Ectodermal cell (in vitro differentiated cells): ENCODE data around the gene FSIP1.

Source experiments
- H3K27ac ChIP-seq: 2 replicates; pipeline ENCODE4 v1.7.0; 2013; ENCODE audit warnings: mild to moderate bottlenecking, low read depth, low read length; ENCODE audit not compliant: insufficient read depth, poor library complexity, severe bottlenecking
- H3K27me3 ChIP-seq: 2 replicates; pipeline ENCODE4 v1.7.0; 2013; ENCODE audit warnings: mild to moderate bottlenecking, low read length; ENCODE audit not compliant: insufficient read depth, control insufficient read depth, poor library complexity, severe bottlenecking
- H3K36me3 ChIP-seq: one replicate; pipeline ENCODE4 v1.7.0; 2013; ENCODE audit warnings: low read length; ENCODE audit not compliant: control insufficient read depth, insufficient read depth
- H3K4me1 ChIP-seq: one replicate; pipeline ENCODE4 v1.7.0; 2013; ENCODE audit warnings: low read length; ENCODE audit not compliant: control insufficient read depth, insufficient read depth
- H3K4me3 ChIP-seq: 2 replicates; pipeline ENCODE4 v1.7.0; 2013; ENCODE audit warnings: low read depth, low read length, control low read depth; ENCODE audit not compliant: insufficient read depth
- H3K9me3 ChIP-seq: 2 replicates; pipeline ENCODE4 v1.7.0; 2013; ENCODE audit warnings: mild to moderate bottlenecking, low read length, moderate library complexity; ENCODE audit not compliant: control insufficient read depth
- WGBS, 2 experiments: methylation state at CpG; one replicate each; pipeline ENCODE4 v1.1.7; 2013; ENCODE audit warnings: missing lambda C conversion rate in 2 of 2; 5-methylcytosine and 5-hydroxymethylcytosine counted together

Gene FSIP1

DNA sequence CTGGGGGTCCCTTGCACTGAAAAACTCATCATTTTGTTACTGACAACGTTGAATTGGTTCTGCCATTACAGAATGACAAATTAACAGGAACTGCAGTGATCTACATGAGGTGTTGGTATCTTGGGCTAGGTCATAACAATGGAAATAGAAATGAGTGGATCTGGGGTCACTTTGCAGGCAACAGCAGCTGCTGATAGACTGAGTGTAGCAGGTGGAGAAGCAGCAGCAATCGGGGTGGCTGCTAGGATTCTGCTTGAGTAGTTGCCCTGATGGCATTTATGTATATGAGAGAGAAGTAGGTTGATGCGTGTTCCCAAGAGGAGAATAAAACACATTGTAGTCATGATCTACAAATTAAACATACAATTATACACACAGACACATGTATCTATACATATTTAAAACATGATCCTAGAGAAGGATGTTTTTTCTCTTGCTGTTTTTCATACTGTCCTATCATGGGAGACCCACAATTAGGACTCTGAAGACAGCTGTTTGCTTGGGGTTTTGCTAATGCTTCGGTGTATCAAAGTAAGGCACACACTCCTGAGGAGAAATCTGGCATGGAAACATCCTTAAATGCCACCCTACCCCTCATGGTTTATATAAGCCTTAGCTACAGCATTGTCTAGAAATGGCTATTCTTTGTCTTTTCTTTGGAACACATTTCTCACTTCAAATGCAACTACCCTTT lies 217.5 kb downstream of the FSIP1 start:
- H3K4me1 ChIP-seq: peaks cover 4% of the 10 kb centered on the region
- H3K27me3 ChIP-seq: no peaks in the 10 kb centered on the region
- 88 to 94% methylated on average over 3 of the region's 4 CpGs for WGBS, 2 experiments
- no peak overlapping the region for H3K4me3 ChIP-seq
- H3K36me3 ChIP-seq: no peaks in the 10 kb centered on the region
- no peak overlapping the region for H3K27ac ChIP-seq
- H3K9me3 ChIP-seq: no peaks in the 10 kb centered on the region

DNA sequence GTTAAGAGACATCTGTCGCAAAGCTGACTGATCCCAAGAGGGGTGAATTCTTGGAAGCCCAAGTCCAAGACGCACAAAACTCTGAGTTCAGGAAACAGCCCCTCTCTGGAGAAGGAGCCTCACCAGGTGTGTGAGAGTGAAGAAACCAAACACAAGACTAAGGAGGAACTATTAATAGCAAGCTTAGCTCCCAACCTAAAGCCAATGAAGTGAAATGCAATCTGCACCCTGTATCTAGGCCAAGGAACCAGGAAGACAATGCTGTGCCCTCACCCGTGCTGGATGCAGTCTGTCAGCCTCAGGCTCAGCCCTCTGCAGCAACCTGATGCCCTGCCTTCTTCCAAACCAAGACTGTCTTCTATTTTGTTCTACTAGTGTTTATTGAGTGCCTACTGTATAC lies 224.2 kb downstream of the FSIP1 start:
- Histone ChIP-seq H3K27ac (no peak overlapping the region), H3K4me1 (peaks cover 8% of the 10 kb centered on the region), H3K4me3 (no peak overlapping the region), H3K27me3 (no peaks in the 10 kb centered on the region), H3K9me3 (no peaks in the 10 kb centered on the region), H3K36me3 (no peaks in the 10 kb centered on the region)
- 89 to 94% methylated on average over 3 of the region's 3 CpGs for WGBS, 2 experiments

DNA sequence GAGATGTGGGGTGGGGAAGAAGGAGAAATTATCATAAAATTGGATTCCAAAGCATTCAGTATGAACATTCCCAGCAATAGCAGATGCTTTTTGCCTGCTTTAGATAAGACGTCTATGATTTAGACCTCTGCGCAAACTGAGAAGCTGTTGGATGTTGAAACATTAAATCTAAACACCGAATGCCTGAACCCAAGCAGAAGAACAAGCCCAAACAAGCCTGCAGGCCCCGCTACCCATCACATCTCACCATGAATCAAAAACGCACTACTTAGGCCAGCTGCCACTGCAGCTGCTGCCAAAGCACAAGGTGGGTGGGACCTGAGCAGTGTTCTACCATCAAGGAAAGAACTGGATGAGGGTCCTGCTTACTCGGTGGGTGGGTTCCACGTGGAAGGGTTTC lies 226.2 kb downstream of the FSIP1 start:
- Histone ChIP-seq H3K4me1 (peaks cover 8% of the 10 kb centered on the region), H3K9me3 (no peaks in the 10 kb centered on the region), H3K27ac (no peak overlapping the region), H3K27me3 (no peaks in the 10 kb centered on the region), H3K36me3 (no peaks in the 10 kb centered on the region), H3K4me3 (no peak overlapping the region)
- WGBS, 2 experiments: 95 to 97% methylated on average over 7 of the region's 7 CpGs

DNA sequence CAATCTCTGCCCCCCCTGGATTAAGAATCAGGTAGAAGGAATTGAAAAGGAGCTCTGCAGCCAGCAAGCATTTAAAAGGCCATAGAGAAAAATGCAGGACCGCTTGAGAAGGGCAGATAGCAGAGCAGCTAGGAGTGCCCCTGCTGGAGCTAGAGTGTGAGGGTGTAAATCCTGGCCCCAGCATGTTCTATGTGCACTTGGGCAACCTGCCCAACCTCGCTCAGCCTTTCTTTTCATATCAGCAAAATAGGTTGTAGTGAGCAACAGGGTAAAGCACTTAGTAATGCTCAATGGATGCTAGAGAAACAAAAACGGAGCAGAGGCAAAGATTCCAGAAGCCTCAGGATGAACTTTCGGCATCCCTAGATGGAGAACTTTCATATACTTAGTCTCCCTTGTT lies 226.8 kb downstream of the FSIP1 start:
- Histone ChIP-seq H3K9me3 (no peaks in the 10 kb centered on the region), H3K4me3 (no peak overlapping the region), H3K36me3 (no peaks in the 10 kb centered on the region), H3K4me1 (peaks cover 8% of the 10 kb centered on the region), H3K27ac (no peak overlapping the region), H3K27me3 (no peaks in the 10 kb centered on the region)
- WGBS, 2 experiments: 86 to 90% methylated on average over 4 of the region's 4 CpGs

DNA sequence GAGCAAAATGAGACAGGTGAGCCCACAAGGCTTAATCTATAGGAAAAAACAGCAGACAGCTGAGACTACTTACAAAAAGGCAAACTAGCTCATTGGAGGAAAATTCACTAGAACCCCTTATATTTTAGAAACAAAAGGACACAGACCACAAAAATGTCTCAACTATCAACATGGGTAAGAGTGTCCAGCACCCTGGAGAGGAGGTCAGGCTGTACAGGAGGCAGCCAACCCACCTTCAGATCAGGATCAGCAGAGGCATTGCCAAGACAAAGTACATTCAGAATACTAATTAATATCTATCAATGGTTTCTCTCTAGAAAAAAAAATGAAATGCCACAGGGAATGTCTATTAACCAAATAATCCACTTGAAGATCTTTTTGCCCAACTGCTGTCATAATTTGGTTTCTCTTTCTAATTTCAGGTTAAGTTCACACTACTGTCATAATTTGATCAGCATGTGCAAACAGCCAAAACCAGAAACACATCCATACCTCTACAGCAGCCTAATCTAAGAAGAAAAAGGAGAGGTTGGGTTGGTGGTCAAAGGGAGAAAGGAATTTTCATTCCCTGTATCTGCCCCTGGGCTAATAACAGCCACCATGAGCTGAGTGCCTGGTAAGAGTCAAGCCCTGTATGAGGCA lies 227.8 kb downstream of the FSIP1 start:
- no peaks in the 10 kb centered on the region for H3K27me3 ChIP-seq
- no peak overlapping the region for H3K27ac ChIP-seq
- H3K9me3 ChIP-seq: no peaks in the 10 kb centered on the region
- H3K4me1 ChIP-seq: peaks cover 8% of the 10 kb centered on the region
- no peak overlapping the region for H3K4me3 ChIP-seq
- H3K36me3 ChIP-seq: no peaks in the 10 kb centered on the region

DNA sequence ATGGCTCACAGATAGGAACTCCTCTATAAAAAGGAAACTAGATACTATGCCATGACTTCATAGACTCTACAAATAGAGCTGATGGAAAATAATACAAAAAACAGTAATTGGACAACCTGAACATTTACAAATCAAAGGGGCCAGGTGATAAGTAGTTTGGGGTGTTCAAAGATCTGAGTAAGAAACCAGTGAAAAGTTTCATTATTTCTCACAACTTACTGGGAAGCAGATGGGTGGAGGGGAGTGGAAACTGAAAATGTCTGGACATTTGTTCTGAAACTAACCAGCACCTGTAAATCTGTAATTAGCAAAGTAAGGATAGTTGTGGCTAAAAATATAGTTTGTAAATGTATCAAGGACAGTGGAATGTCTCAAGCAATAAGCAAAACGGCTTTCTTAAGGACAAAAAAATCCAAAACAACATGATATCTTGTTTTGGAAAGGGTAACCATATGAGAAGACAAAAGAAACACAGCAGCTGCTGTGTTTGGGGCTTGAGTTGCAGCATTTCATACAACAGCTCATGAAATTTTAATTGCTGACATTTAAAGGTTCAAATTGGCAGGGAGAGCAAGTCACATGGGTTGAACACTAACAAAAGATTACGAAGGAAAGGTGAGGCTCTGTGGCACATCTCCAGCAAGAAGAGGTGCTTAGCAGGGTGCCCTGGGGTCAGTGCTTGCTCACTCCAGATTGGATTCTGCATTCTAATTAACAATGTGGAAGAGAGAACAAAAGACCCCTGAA lies 228.5 kb downstream of the FSIP1 start:
- Histone ChIP-seq H3K4me1 (peaks cover 8% of the 10 kb centered on the region), H3K4me3 (no peak overlapping the region), H3K9me3 (no peaks in the 10 kb centered on the region), H3K27ac (no peak overlapping the region), H3K36me3 (no peaks in the 10 kb centered on the region), H3K27me3 (no peaks in the 10 kb centered on the region)
- WGBS, 2 experiments: 84% methylated on average over 2 of the region's 2 CpGs

DNA sequence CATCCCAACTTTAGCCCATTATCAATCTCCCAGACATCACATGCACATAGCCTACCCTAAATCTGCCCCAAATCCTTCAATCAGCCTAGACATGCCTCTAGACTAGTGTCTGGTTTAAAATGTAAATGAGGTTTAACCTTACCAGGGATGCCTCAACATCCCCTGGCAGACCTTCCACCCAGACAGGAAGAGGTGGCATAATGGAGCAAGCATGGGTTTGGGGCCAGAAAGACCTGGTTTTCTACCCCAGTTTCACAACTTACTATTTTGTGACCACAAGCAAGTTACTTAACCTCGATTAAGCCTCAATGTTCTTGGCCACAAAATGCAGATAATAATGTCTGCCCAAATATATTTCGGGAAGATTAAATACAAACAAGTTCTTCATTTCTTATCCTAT lies 230.1 kb downstream of the FSIP1 start:
- Histone ChIP-seq H3K4me3 (no peak overlapping the region), H3K4me1 (peaks cover 8% of the 10 kb centered on the region), H3K36me3 (no peaks in the 10 kb centered on the region), H3K27ac (no peak overlapping the region), H3K9me3 (no peaks in the 10 kb centered on the region), H3K27me3 (no peaks in the 10 kb centered on the region)
- 91 to 98% methylated on average over 2 of the region's 2 CpGs for WGBS, 2 experiments

DNA sequence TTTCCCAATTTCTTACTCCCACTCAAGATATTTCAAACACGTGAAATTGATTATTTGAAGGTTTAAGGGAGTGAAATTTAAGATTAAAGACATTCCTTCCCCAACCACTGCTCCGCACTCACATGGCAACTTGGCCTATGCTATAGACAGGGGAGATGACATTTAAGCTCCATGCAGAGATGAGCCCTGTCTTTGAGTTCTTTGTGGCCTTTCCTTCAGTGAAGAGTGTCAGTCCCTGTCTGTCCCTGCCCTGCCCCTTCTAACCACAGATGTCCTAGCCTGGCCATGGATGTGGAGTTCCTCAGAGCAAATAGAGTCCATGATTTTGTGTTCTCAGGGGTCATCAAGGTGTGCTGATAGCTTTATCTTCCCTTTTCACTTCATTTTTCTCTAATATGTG lies 231.2 kb downstream of the FSIP1 start:
- H3K4me3 ChIP-seq: no peak overlapping the region
- no peak overlapping the region for H3K27ac ChIP-seq
- H3K9me3 ChIP-seq: no peaks in the 10 kb centered on the region
- H3K36me3 ChIP-seq: no peaks in the 10 kb centered on the region
- 98 to 100% methylated on average over 1 to 2 of the region's 2 CpGs for WGBS, 2 experiments
- no peaks in the 10 kb centered on the region for H3K27me3 ChIP-seq
- peaks cover 8% of the 10 kb centered on the region for H3K4me1 ChIP-seq
